Left colon (tissue), 2 donors: ENCODE data around the gene ARHGEF12. TPM values are rescaled to one million over a fixed set of nuclear protein-coding genes. Genes with fewer than 3 reads are reported as not detected.

Source experiments
- ATAC-seq: fragments of 200-7000 bp; cut with Tn5 transposase; one replicate; pipeline ENCODE4 v1.9.1; 2020; ENCODE audit warnings: mild to moderate bottlenecking, moderate library complexity
- DNase-seq, 2 donors: peaks; one replicate each; pipeline ENCODE4 v3.0.0-alpha.2; 2020
- intact Hi-C, 2 donors: fragments of 100-400 bp; cut with DNase I in 1 of 2; cut with micrococcal nuclease in 1 of 2; formaldehyde crosslinking; loops; one replicate each; pipeline versions ENCODE4 v1.11.2 to v1.14.0; 2022; cut with DNase I, micrococcal nuclease
- total RNA-seq, 2 donors: library from RNA; stranded (reverse); fragmentation: NEBNext Ultra II Directional; extraction: Animal tissue kit (Norgen Biotek cat#: 25700); gene quantifications; one replicate each; pipeline ENCODE4 v1.2.1, GENCODE V29; 2021
- donor health status: DM: no; HTN: no; CAD: no.
- donor health status: DM: yes; HTN: yes; CAD: no.

The ARHGEF12 gene
- total RNA-seq, 2 donors from 2014 or later = 99.1 to 107 TPM

- ATAC-seq = no peak
- no peak for DNase-seq
- intact Hi-C loops = no loop called here
These were observed 21.4 kb upstream of the ARHGEF12 start for GRCh38 chr11:120314861-120315260.

- intact Hi-C loops = no loop called here
- ATAC-seq = peak; percentile 91
- DNase-seq = peak; percentile 81 to 91
These were observed 19.1 kb upstream of the ARHGEF12 start for GRCh38 chr11:120316880-120317688.

- intact Hi-C loops = no loop called here
- DNase-seq = no peak
- no peak for ATAC-seq
These were observed 18.3 kb upstream of the ARHGEF12 start for GRCh38 chr11:120317689-120318480.

GRCh38 chr11:120318906-120319305 is 17.3 kb upstream of the ARHGEF12 start:
- ATAC-seq (no peak), DNase-seq (no peak)
- intact Hi-C loops = no loop called here

GRCh38 chr11:120324932-120325810 is 11.0 kb upstream of the ARHGEF12 start, which contains the start of gene TLCD5:
TLCD5 (plus strand) TSS chr11:120325299; CDS start chr11:120327442, 2,143 bp downstream.
- DNase-seq (peak in 1 of 2 donors; percentile 45), ATAC-seq (peak; percentile 64)
- intact Hi-C loops = loop anchor here in 1 of 2 donors (10.0 kb wide), 1 partner anchor 160 kb away; no protein-coding TSS in a partner anchor

- DNase-seq (no peak), ATAC-seq (no peak)
- intact Hi-C loops = loop anchor here in 1 of 2 donors (10.0 kb wide), 1 partner anchor 159 kb away; no protein-coding TSS in a partner anchor
These were observed 10.0 kb upstream of the ARHGEF12 start for GRCh38 chr11:120326228-120326627.

- intact Hi-C loops = loop anchor here in 1 of 2 donors (10.0 kb wide), 1 partner anchor 158 kb away; no protein-coding TSS in a partner anchor
- peak; percentile 85 for ATAC-seq
- DNase-seq = no peak
These were observed 9.3 kb upstream of the ARHGEF12 start for GRCh38 chr11:120326845-120327281.

GRCh38 chr11:120327311-120327710 is 8.9 kb upstream of the ARHGEF12 start:
- intact Hi-C loops = loop anchor here in 1 of 2 donors (10.0 kb wide), 1 partner anchor 157 kb away; no protein-coding TSS in a partner anchor
- DNase-seq (no peak), ATAC-seq (peak; percentile 10)

- DNase-seq (no peak), ATAC-seq (no peak)
- intact Hi-C loops = loop anchor here in 1 of 2 donors (10.0 kb wide), 1 partner anchor 155 kb away; no protein-coding TSS in a partner anchor
These were observed 6.7 kb upstream of the ARHGEF12 start for GRCh38 chr11:120329556-120329955.

GRCh38 chr11:120330045-120330444 is 6.2 kb upstream of the ARHGEF12 start:
- DNase-seq (no peak), ATAC-seq (no peak)
- intact Hi-C loops = no loop called here

GRCh38 chr11:120331301-120331996 is 4.8 kb upstream of the ARHGEF12 start:
- ATAC-seq = no peak
- intact Hi-C loops = no loop called here
- DNase-seq = no peak

GRCh38 chr11:120332822-120333716 is 3.1 kb upstream of the ARHGEF12 start:
- intact Hi-C loops = no loop called here
- DNase-seq (no peak), ATAC-seq (no peak)

GRCh38 chr11:120333801-120334200 is 2.4 kb upstream of the ARHGEF12 start:
- intact Hi-C loops = no loop called here
- no peak for DNase-seq
- no peak for ATAC-seq

- no peak for DNase-seq
- intact Hi-C loops = no loop called here
- ATAC-seq = no peak
These were observed 1.9 kb upstream of the ARHGEF12 start for GRCh38 chr11:120334332-120334731.

- ATAC-seq (peak; percentile 18), DNase-seq (peak; percentile 58 to 66)
- intact Hi-C loops = no loop called here
These were observed 1.2 kb upstream of the ARHGEF12 start for GRCh38 chr11:120334894-120335462.

GRCh38 chr11:120335556-120335907 is 681 bp upstream of the ARHGEF12 start:
- DNase-seq = no peak
- intact Hi-C loops = no loop called here
- peak; percentile 35 for ATAC-seq
